A549 (cell line): Measurements from ENCODE around the gene TMEM266. TPM values are rescaled to one million over a fixed set of nuclear protein-coding genes. Genes with fewer than 3 reads are reported as not detected.

Experiments
- ATAC-seq, 2 experiments: fragments of 200-7000 bp in 1 of 2; fragments of >200 bp in 1 of 2; cut with Nextera tagmentation in 1 of 2; cut with Tn5 transposase in 1 of 2; 3 replicates each; pipeline versions ENCODE4 v1.8.0 to v1.9.1; 2018 to 2020; ENCODE audit warnings: mild to moderate bottlenecking in 1 of 2, moderate library complexity in 1 of 2
- CTCF ChIA-PET: fragments of 300-600 bp; sonication (Branson Sonifier 250); formaldehyde crosslinking; extraction: SDS; loops from one replicate; lab custom pipeline; 2021; ENCODE audit warnings: antibody characterized with exemption, inconsistent platforms; lab: Yijun Ruan, JAX
- POLR2A ChIA-PET: fragments of 350-600 bp; formaldehyde crosslinking; extraction: SDS; loops from one replicate; lab custom pipeline; 2021; ENCODE audit warnings: antibody characterized with exemption, inconsistent platforms; lab: Yijun Ruan, JAX
- DNase-seq, 2 experiments: peaks; one replicate each; pipeline versions ENCODE4 v3.0.0 to v3.0.0-alpha.2; 2011 to 2016; ENCODE audit warnings: low read depth in 1 of 2, low spot score in 1 of 2
- FAIRE-seq: peaks from 2 replicates; lab custom pipeline; 2011; peaks lifted over from hg19 to GRCh38; lab: Jason Lieb, UNC
- H3K27ac ChIP-seq, 2 experiments: fragments of >200 bp; sonication (Bioruptor Twin); formaldehyde crosslinking; 3 replicates each; pipeline ENCODE4 v1.5.1; 2016 to 2017
- H3K4me1 ChIP-seq: fragments of >200 bp; sonication (Bioruptor Twin); formaldehyde crosslinking; 3 replicates; pipeline ENCODE4 v1.6.1; 2016
- H3K4me2 ChIP-seq: fragments of >200 bp; sonication (Bioruptor Twin); formaldehyde crosslinking; 3 replicates; pipeline ENCODE4 v1.6.1; 2016
- H3K4me3 ChIP-seq: fragments of >200 bp; sonication (Bioruptor Twin); formaldehyde crosslinking; 3 replicates; pipeline ENCODE4 v1.5.1; 2016
- H3K9me3 ChIP-seq: fragments of >200 bp; sonication (Bioruptor Twin); formaldehyde crosslinking; 3 replicates; pipeline ENCODE4 v1.6.1; 2016
- ATOH8 ChIP-seq: fragments of 250-450 bp; sonication (Bioruptor Pico); IDR thresholded peaks from 2 replicates; pipeline ENCODE4 v1.5.0; 2020; ENCODE audit warnings: low read depth, mild to moderate bottlenecking, moderate library complexity
- BHLHE40 ChIP-seq: IDR thresholded peaks from 2 replicates; pipeline ENCODE4 v1.6.1; 2012; ENCODE audit warnings: low read depth, low read length, inconsistent platforms
- CBX2 ChIP-seq: fragments of 200-600 bp; sonication (generic); IDR thresholded peaks from 2 replicates; pipeline ENCODE4 v1.6.1; 2016; ENCODE audit warnings: low read depth, mild to moderate bottlenecking, borderline replicate concordance
- CEBPB ChIP-seq, 2 experiments: fragments of >200 bp in 1 of 2; sonication (Bioruptor Twin) in 1 of 2; formaldehyde crosslinking in 1 of 2; IDR thresholded peaks; 2 replicates each; pipeline ENCODE4 v1.6.1; 2012 to 2016
- CHD4 ChIP-seq: fragments of 200-600 bp; sonication (generic); IDR thresholded peaks from 2 replicates; pipeline ENCODE4 v1.6.1; 2016; ENCODE audit warnings: antibody characterized with exemption, mild to moderate bottlenecking, borderline replicate concordance
- EHMT2 ChIP-seq: fragments of 200-600 bp; sonication (generic); IDR thresholded peaks from 2 replicates; pipeline ENCODE4 v1.6.1; 2016; ENCODE audit warnings: antibody characterized with exemption, low read depth, mild to moderate bottlenecking, moderate library complexity
- EP300 ChIP-seq, 2 experiments: fragments of >200 bp; sonication (Bioruptor Twin); formaldehyde crosslinking; IDR thresholded peaks; 2 replicates in 1 of 2; 3 replicates in 1 of 2; pipeline ENCODE4 v1.6.1; 2016 to 2017
- FOSL2 ChIP-seq, 2 experiments: fragments of 450-650 bp in 1 of 2; fragments of >200 bp in 1 of 2; sonication (Bioruptor Twin) in 1 of 2; formaldehyde crosslinking; IDR thresholded peaks; 2 replicates each; pipeline versions ENCODE4 v1.5.0 to v1.6.1; 2016 to 2020; ENCODE audit warnings: mild to moderate bottlenecking in 1 of 2, moderate library complexity in 1 of 2
- HEYL ChIP-seq: fragments of 250-450 bp; sonication (Bioruptor Pico); IDR thresholded peaks from 2 replicates; pipeline ENCODE4 v1.8.0; 2021; ENCODE audit warnings: mild to moderate bottlenecking, moderate library complexity
- HOXA7 ChIP-seq: fragments of 250-450 bp; sonication (Bioruptor Pico); IDR thresholded peaks from 2 replicates; pipeline ENCODE4 v1.5.0; 2020; ENCODE audit warnings: mild to moderate bottlenecking, moderate library complexity
- HOXB13 ChIP-seq: fragments of 250-450 bp; sonication (Bioruptor Pico); IDR thresholded peaks from 2 replicates; pipeline ENCODE4 v1.5.0; 2020; ENCODE audit warnings: low read depth, mild to moderate bottlenecking, moderate library complexity
- JUN ChIP-seq, 2 experiments: fragments of >200 bp; sonication (Bioruptor Twin); formaldehyde crosslinking; IDR thresholded peaks; 2 replicates in 1 of 2; 3 replicates in 1 of 2; pipeline ENCODE4 v1.6.1; 2016 to 2017
- POLR2AphosphoS2 ChIP-seq: conservative IDR thresholded peaks from 2 replicates; pipeline ENCODE4 v1.6.1; 2012; ENCODE audit warnings: low read length, improper control_type of control experiment, inconsistent platforms
- RAD21 ChIP-seq, 2 experiments: fragments of >200 bp in 1 of 2; sonication (Bioruptor Twin) in 1 of 2; formaldehyde crosslinking in 1 of 2; IDR thresholded peaks in 1 of 2; conservative IDR thresholded peaks in 1 of 2; 2 replicates in 1 of 2; 3 replicates in 1 of 2; pipeline ENCODE4 v1.6.1; 2012 to 2018; ENCODE audit warnings: inconsistent platforms in 1 of 2
- RNF2 ChIP-seq: fragments of 200-600 bp; sonication (generic); IDR thresholded peaks from 2 replicates; pipeline ENCODE4 v1.6.1; 2016; ENCODE audit warnings: low read depth, mild to moderate bottlenecking, antibody characterized with exemption, moderate library complexity, borderline replicate concordance
- ZC3H11A ChIP-seq: fragments of 450-650 bp; IDR thresholded peaks from 2 replicates; pipeline ENCODE4 v1.6.1; 2014; ENCODE audit warnings: antibody characterized with exemption, mild to moderate bottlenecking
- ZNF302 ChIP-seq: fragments of 250-450 bp; sonication (Bioruptor Pico); IDR thresholded peaks from 2 replicates; pipeline ENCODE4 v1.9.0; 2021; ENCODE audit warnings: inconsistent platforms, mild to moderate bottlenecking, moderate library complexity
- WGBS: methylation state at CpG from one replicate; pipeline ENCODE4 v1.1.6; 2017; ENCODE audit errors: missing lambda C conversion rate; 5-methylcytosine and 5-hydroxymethylcytosine counted together
- polyA plus RNA-seq, 4 experiments: library from polyadenylated mRNA; depleted of rRNA in 3 of 4; stranded (reverse); fragments of >200 nt; fragmentation: RNase III in 1 of 4; extraction: RNeasy Plus Mini Kit Qiagen cat#74134 plus additional on column Dnase treatment in 1 of 4; gene quantifications; 2 replicates in 3 of 4; 3 replicates in 1 of 4; pipeline ENCODE4 v1.2.3, GENCODE V29; 2011 to 2017

TMEM266 gene
- polyA plus RNA-seq, 2 of the 4 experiments (the other 2 are of a cell fraction) = 0.06 to 0.08 TPM

- ATAC-seq (peak in 1 of 2 experiments; percentile 7; a peak in 1 of 6 replicates), DNase-seq (no peak), FAIRE-seq (no peak)
- H3K4me1 ChIP-seq = peaks cover 10% of the 10 kb centered on the region
- 58% methylated on average over 9 of the region's 10 CpGs for WGBS
- POLR2A ChIA-PET = no interaction called here
- no peaks in the 10 kb centered on the region for H3K9me3 ChIP-seq
- peak overlapping the region; percentile 28 to 47; a peak in 4 of 6 replicates for H3K27ac ChIP-seq
- TF ChIP-seq HOXB13 (CRISPR knock-in tag) (no peak), RNF2 (no peak), EP300 (IDR thresholded peaks at IDR 0.05) (no peak), EHMT2 (no peak), ZNF302 (CRISPR knock-in tag) (no peak)
- TF ChIP-seq, all 56 proteins: peak for 0
- peak overlapping the region; percentile 23; the same call in 1 of the 3 replicates for H3K4me2 ChIP-seq
- no peak overlapping the region for H3K4me3 ChIP-seq
- CTCF ChIA-PET = interaction anchor here (0.6 to 21.8 kb wide), 6 partner anchors 8 to 106 kb away, joined by 4 to 292 read pairs (median 7); no protein-coding TSS in a partner anchor
These were observed 103.1 kb downstream of the TMEM266 start for GRCh38 chr15:76162784-76163456.

GRCh38 chr15:76163457-76164295 lies 103.9 kb downstream of the TMEM266 start:
- Histone ChIP-seq H3K4me1 (peaks cover 10% of the 10 kb centered on the region), H3K9me3 (no peaks in the 10 kb centered on the region), H3K4me2 (peak overlapping the region; percentile 23; the same call in 1 of the 3 replicates), H3K27ac (peak overlapping the region; percentile 29 to 47; a peak in 4 of 6 replicates), H3K4me3 (no peak overlapping the region)
- peak in 1 of 2 experiments; percentile 51 for DNase-seq
- ChIA-PET POLR2A (no interaction called here), CTCF (interaction anchor here (0.6 to 21.8 kb wide), 6 partner anchors 9 to 553 kb away, joined by 3 to 292 read pairs (median 5); no protein-coding TSS in a partner anchor)
- 79% methylated on average over 21 of the region's 21 CpGs for WGBS
- peak; percentile 26 to 58; a peak in 5 of 6 replicates for ATAC-seq
- no peak for FAIRE-seq
- TF ChIP-seq BHLHE40 = no peak
- TF ChIP-seq CEBPB (IDR thresholded peaks at IDR 0.05) = peak in 1 of 2 experiments; percentile 18; a peak in 1 of 4 replicates
- no peak for TF ChIP-seq EP300 (IDR thresholded peaks at IDR 0.05)
- TF ChIP-seq CHD4 = no peak
- no peak for TF ChIP-seq RAD21 (conservative IDR thresholded peaks at IDR 0.05 in 1 of 2, IDR thresholded peaks at IDR 0.05 in 1 of 2)

- ChIA-PET POLR2A (no interaction called here), CTCF (interaction anchor here (0.8 to 21.8 kb wide), 4 partner anchors 10 to 552 kb away, joined by 3 to 292 read pairs (median 104); no protein-coding TSS in a partner anchor)
- no peaks in the 10 kb centered on the region for H3K9me3 ChIP-seq
- TF ChIP-seq CBX2 = no peak
- no peak for TF ChIP-seq ZC3H11A
- no peak for TF ChIP-seq POLR2AphosphoS2
- TF ChIP-seq HOXA7 (CRISPR knock-in tag) = no peak
- no peak for TF ChIP-seq JUN (IDR thresholded peaks at IDR 0.05)
- TF ChIP-seq ATOH8 (CRISPR knock-in tag) = no peak
- TF ChIP-seq HEYL (CRISPR knock-in tag) = no peak
- no peak for TF ChIP-seq FOSL2 (IDR thresholded peaks at IDR 0.05)
- no peak for TF ChIP-seq FOSL2 (CRISPR knock-in tag; IDR thresholded peaks at IDR 0.05)
- no peak for TF ChIP-seq EHMT2
- ATAC-seq = no peak
- peaks cover 10% of the 10 kb centered on the region for H3K4me1 ChIP-seq
- no peak for DNase-seq
- H3K4me3 ChIP-seq = no peak overlapping the region
- H3K27ac ChIP-seq = no peak overlapping the region
- FAIRE-seq = no peak
- no peak overlapping the region for H3K4me2 ChIP-seq
- 80% methylated on average over 8 of the region's 8 CpGs for WGBS
These were observed 104.8 kb downstream of the TMEM266 start for GRCh38 chr15:76164602-76165001.
